Activated CD4-positive, alpha-beta T cell treated with anti-CD3 and anti-CD28 coated beads for 24 hours (primary cell): ENCODE results near the gene ZMIZ1.
"Not testable (repeated sequence)": the region's sequence is repeated elsewhere in the genome, so short reads cannot be mapped to it uniquely, and the experiment has no call there.

Source experiments
- DNase-seq, 2 donors: peaks; one replicate each; pipeline ENCODE4 v3.0.0-alpha.2; 2020; ENCODE audit warnings: low read depth in 2 of 2

Gene ZMIZ1

GRCh38 chr10:79324032-79324695 is 255.4 kb downstream of the ZMIZ1 start:
- no peak for DNase-seq

- DNase-seq: no peak
Observed at GRCh38 chr10:79326361-79327089, 257.8 kb downstream of the ZMIZ1 start.

DNA sequence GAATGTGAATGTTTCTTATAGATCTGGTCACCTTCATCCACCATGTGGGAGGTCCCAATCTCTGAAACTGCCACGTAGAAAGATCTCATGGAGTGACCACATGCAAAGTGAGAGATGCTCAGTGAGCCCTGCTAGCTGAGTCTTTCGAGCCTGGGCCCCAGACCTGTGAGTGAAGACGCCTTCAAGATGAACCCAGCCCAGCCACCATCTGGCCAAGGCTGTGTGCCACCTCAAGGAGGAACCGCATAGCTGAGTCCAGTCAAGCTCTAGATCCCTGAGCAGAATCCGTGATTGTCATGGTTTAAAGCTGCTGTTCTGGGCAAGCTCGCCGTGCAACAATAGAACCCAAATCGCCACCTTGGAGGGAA is 258.3 kb downstream of the ZMIZ1 start:
- DNase-seq: no peak

DNA sequence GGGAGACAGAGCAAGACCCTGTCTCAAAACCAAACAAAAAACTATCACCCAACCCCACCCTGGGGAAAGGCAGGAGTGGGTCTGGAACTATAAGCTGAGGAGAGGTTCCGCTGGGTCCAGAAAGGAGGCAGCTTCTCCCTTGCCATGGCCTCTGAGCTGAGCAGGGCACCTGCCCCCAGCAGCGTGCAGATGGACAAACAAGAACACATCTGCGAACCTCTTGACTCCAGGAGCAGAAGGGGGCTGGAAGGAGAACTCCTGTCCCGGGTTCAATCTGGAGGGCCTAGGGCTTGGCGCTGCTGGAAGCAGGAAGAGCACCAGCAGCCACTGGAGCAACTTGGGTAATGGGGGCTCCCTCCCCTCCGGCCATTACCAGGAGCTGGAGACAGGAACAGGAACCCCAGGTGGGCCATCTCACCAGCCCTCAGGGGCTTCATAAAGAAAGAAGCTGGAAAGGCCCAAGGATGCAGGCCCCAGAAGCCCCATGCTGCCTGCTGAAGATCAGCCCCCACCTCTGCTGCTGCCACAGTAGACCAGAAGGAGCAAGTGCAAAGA is 259.5 kb downstream of the ZMIZ1 start:
- no peak for DNase-seq

- DNase-seq: no peak
Observed at GRCh38 chr10:79328737-79329504, 260.2 kb downstream of the ZMIZ1 start.

GRCh38 chr10:79329529-79329928 is 260.8 kb downstream of the ZMIZ1 start:
- DNase-seq: no peak

DNA sequence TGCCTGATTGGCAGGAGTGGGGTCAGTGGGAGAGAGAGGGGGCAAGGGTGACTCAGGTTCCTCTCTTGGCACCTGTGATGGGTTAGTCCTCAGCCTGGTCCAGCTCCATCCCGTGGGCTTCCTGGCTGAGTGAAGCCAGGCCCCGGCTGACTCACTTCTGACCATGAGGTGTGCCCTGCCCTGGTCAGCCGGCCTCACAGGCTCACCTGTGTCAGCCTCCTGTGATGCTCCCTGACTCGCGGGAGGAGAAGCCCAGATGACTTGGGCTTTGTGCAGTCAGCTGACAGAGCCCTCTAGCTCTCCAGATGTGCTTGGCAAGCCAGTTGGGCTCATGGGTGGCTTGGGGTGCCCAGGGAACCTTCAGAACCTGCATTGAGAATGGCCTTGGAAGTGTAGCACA is 262.5 kb downstream of the ZMIZ1 start:
- no peak for DNase-seq

DNA sequence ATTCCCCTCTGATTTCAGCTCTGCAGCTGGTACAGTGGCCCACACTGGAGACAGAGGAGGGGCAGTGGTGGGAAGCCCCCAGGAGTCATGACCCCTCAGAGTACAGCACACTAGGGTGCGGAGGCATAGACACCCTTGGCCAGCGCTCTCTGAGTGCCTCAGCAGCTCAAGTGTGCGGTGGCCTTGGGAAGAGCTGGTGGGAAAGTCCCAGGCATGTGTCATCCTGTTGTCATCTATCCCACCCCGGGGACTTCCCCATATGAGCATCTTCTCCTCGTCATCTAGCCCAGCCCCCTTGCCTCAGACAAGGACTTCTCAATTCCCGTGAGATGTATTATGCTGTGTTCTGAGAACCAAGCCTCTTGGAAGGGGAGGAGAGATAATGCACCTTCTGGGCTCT is 262.9 kb downstream of the ZMIZ1 start:
- peak; percentile 71 to 72 for DNase-seq

GRCh38 chr10:79332610-79333315 is 264.0 kb downstream of the ZMIZ1 start:
- not testable (repeated sequence) for DNase-seq

- DNase-seq: no peak
Observed at GRCh38 chr10:79333513-79333912, 264.7 kb downstream of the ZMIZ1 start.

DNA sequence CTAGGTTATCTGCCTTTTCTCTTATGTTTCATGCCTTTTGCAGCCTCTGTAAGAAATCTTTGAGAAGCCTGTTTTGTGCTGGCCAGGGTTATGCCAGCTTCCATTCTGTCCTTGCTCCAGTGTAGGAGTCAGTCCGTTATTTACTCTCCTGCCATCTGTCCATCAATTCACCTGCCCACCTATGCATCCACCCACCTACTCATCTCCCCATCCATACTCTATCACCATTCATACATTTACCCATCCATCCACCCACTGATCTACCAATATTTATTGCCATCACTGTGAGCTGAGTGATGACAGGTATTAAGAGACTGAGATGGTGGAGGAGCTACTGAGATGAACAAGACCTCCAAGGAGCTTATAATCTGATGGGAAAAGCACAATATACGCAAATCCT is 265.8 kb downstream of the ZMIZ1 start:
- DNase-seq: no peak

DNA sequence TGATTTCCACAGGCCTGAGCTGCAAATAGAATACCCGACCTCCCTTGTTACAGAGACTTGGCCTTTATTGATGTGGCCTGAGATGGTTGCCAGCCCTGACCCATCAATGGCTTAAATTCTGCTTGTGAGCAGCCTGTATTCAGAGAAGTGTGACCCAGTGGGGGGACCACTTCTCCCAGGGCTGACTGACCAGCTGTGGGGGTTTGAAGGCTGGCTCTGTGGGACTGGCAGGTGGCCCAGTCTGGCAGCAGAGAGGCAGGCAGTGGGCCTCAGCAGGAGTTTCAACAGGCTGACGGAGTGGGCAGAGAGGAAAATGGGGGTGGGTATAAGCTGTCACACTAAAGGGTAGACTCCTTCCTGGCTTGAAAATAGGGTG is 266.3 kb downstream of the ZMIZ1 start:
- DNase-seq: no peak

DNA sequence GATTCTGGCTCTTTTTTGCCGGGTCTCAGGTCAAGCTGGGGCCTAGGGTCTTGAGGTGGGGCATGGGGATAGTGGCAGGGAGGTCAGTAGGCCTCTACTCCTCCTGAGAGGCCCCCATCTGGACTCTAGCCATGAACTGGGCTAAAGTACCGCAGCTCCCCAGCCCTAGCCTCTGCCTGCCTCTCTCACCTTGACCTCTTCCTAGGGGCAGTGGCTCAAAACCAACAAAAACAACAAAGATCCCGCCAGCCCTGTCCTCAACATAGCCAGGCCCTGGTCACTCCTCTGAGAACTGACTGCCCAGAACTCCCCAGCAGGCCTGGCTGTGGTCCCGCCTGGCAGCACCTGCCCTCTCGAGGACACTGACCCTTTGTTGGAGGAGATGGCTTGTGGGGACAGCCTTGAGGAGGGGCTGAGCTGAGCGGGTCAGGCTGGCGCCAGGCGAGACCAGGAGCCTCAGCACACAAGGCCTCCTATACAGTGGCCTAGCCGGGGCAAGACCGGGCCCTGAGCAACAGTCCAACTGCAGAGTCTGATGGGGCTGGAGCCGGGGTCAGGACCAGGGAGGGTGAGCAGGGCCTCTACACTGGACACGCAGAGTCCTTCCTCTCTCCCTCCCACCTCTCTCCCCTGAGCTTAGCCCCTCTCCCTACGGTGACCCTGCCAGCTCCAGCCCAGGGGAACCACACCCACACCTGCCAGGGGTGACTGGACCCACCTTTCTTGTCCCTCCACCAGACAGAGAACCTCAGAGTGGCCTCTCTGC is 266.9 kb downstream of the ZMIZ1 start:
- DNase-seq: no peak

DNA sequence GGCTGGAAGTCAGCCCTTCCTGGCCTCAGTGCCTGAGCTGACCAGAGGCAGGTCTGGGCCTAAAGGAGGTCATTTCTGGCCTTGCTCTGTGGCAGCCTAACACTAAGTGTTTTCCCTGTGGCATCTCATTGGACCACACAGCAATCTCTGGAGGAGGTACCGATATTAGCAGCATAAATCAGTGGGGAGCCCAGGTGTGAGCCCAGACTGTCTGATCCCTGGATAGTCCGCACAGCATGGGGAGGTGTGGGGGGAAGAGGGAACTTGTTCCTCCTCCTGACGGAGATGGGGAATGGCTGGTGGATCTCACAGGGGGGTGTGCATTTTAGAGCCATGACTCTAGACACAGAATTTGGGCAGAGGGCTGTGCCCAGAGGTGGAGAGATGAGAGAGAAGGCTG is 267.5 kb downstream of the ZMIZ1 start:
- no peak for DNase-seq

- no peak for DNase-seq
Observed at GRCh38 chr10:79336739-79337138, 268.0 kb downstream of the ZMIZ1 start.

DNA sequence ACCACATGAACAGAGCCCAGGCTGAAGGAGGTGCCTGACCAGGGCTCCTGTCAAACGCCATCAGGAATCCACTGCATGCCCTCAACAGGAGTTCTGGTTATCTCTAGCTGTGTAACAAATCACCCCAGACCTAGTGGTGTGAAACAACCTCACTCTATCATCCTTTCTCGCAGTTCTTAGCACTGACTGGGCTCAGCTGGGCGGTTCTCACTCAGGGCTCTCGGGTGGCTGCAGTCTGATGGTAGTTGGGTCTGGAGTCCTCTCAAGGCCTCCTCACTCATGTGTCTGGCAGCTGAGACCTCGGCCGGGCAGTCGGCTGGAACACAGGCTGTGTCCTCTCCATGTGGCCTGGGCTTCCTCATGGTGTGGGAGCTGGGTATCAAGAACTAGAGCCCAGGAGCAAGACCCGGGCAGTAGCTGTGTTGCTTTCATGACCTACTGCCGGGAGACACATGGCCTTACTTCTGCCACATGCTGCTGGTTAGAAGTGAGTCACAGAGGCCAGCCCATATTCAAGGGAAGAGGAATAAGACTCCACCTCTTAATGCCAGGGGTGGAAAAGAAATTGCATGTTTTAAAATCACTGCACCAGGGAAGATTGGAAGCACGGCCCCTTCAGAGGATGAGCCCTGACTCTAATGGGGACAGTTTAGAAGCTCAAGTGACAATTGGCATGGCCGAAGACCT is 269.2 kb downstream of the ZMIZ1 start:
- not testable (repeated sequence) for DNase-seq

- DNase-seq: no peak
Observed at GRCh38 chr10:79339266-79339665, 270.5 kb downstream of the ZMIZ1 start.

- DNase-seq: no peak
Observed at GRCh38 chr10:79340646-79341244, 272.0 kb downstream of the ZMIZ1 start.

GRCh38 chr10:79342295-79342761 is 273.6 kb downstream of the ZMIZ1 start:
- DNase-seq: no peak
